HG03066 (cell line): ENCODE data around the gene SAC3D1.

ENCODE experiments used
- ATAC-seq: cut with Tn5 transposase; IDR thresholded peaks from one replicate; pipeline ENCODE4 v1.9.1; 2021; ENCODE audit warnings: low read depth; ENCODE audit not compliant: unreplicated experiment

The SAC3D1 gene

GRCh38 chr11:65058419-65059054 is 17.5 kb downstream of the SAC3D1 start, which contains the start of gene NAALADL1:
Gene NAALADL1 (minus strand): TSS chr11:65058553. CDS start chr11:65058521, 32 bp downstream.
- no peak for ATAC-seq

- ATAC-seq = no peak
These were observed 18.5 kb downstream of the SAC3D1 start for GRCh38 chr11:65059523-65059922.

- no peak for ATAC-seq
These were observed 19.2 kb downstream of the SAC3D1 start for GRCh38 chr11:65059959-65060824.

- ATAC-seq = no peak
These were observed 20.0 kb downstream of the SAC3D1 start for GRCh38 chr11:65060913-65061408.

- ATAC-seq = no peak
These were observed 22.5 kb downstream of the SAC3D1 start for GRCh38 chr11:65063532-65063931.

GRCh38 chr11:65064847-65065240 is 23.8 kb downstream of the SAC3D1 start:
- no peak for ATAC-seq

- no peak for ATAC-seq
These were observed 24.8 kb downstream of the SAC3D1 start for GRCh38 chr11:65065851-65066250.

GRCh38 chr11:65066315-65066714 is 25.3 kb downstream of the SAC3D1 start:
- ATAC-seq = no peak

GRCh38 chr11:65066805-65067291 is 25.8 kb downstream of the SAC3D1 start:
- ATAC-seq = no peak

- ATAC-seq = no peak
These were observed 26.4 kb downstream of the SAC3D1 start for GRCh38 chr11:65067446-65067845.

GRCh38 chr11:65069217-65069616 is 28.2 kb downstream of the SAC3D1 start:
- ATAC-seq = no peak

- no peak for ATAC-seq
These were observed 31.1 kb downstream of the SAC3D1 start for GRCh38 chr11:65071907-65072630.

- no peak for ATAC-seq
These were observed 31.6 kb downstream of the SAC3D1 start for GRCh38 chr11:65072631-65072966.

GRCh38 chr11:65077451-65077850 is 36.4 kb downstream of the SAC3D1 start:
- no peak for ATAC-seq

- no peak for ATAC-seq
These were observed 37.1 kb downstream of the SAC3D1 start for GRCh38 chr11:65078151-65078550.

GRCh38 chr11:65078786-65079342 is 37.9 kb downstream of the SAC3D1 start:
- no peak for ATAC-seq

GRCh38 chr11:65083134-65083833 is 42.3 kb downstream of the SAC3D1 start:
- no peak for ATAC-seq

- ATAC-seq = peak; percentile 71
These were observed 43.0 kb downstream of the SAC3D1 start, which contains the start of the genes CDCA5 and ZFPL1 for GRCh38 chr11:65083834-65084597. Gene CDCA5 (minus strand): TSS chr11:65084040. CDS start chr11:65083978, 62 bp downstream. Gene ZFPL1 (plus strand): TSS chr11:65084222. CDS start chr11:65084699, 477 bp downstream.
